Nephron progenitor cell (in vitro differentiated cells): ENCODE data around the gene ANKRD6.
A peak's percentile ranks its signal among the peaks of the same experiment; 100 is the strongest.

Source experiments
- DNase-seq: peaks from one replicate; pipeline ENCODE4 v3.0.0; 2021
- H3K27ac Mint-ChIP-seq: 2 replicates; pipeline ENCODE4 v1.8.0; 2021; ENCODE audit warnings: mild to moderate bottlenecking, moderate library complexity, mixed read lengths
- H3K27me3 Mint-ChIP-seq: 2 replicates; pipeline ENCODE4 v1.8.0; 2021; ENCODE audit warnings: mild to moderate bottlenecking, low read depth, mixed read lengths; ENCODE audit not compliant: poor library complexity
- H3K36me3 Mint-ChIP-seq: 2 replicates; pipeline ENCODE4 v1.8.0; 2021; ENCODE audit warnings: low read depth, mixed read lengths
- H3K4me1 Mint-ChIP-seq: 2 replicates; pipeline ENCODE4 v1.8.0; 2021; ENCODE audit warnings: mixed read lengths
- H3K4me3 Mint-ChIP-seq: 2 replicates; pipeline ENCODE4 v1.8.0; 2021; ENCODE audit warnings: mild to moderate bottlenecking, moderate library complexity, mixed read lengths
- H3K9me3 Mint-ChIP-seq: 2 replicates; pipeline ENCODE4 v1.8.0; 2021; ENCODE audit warnings: mild to moderate bottlenecking, moderate library complexity, mixed read lengths
- CTCF ChIP-seq: fragments of 200-600 bp; sonication (generic); IDR thresholded peaks from 2 replicates; pipeline ENCODE4 v1.5.0; 2021; ENCODE audit warnings: antibody characterized with exemption

ANKRD6 gene

DNA sequence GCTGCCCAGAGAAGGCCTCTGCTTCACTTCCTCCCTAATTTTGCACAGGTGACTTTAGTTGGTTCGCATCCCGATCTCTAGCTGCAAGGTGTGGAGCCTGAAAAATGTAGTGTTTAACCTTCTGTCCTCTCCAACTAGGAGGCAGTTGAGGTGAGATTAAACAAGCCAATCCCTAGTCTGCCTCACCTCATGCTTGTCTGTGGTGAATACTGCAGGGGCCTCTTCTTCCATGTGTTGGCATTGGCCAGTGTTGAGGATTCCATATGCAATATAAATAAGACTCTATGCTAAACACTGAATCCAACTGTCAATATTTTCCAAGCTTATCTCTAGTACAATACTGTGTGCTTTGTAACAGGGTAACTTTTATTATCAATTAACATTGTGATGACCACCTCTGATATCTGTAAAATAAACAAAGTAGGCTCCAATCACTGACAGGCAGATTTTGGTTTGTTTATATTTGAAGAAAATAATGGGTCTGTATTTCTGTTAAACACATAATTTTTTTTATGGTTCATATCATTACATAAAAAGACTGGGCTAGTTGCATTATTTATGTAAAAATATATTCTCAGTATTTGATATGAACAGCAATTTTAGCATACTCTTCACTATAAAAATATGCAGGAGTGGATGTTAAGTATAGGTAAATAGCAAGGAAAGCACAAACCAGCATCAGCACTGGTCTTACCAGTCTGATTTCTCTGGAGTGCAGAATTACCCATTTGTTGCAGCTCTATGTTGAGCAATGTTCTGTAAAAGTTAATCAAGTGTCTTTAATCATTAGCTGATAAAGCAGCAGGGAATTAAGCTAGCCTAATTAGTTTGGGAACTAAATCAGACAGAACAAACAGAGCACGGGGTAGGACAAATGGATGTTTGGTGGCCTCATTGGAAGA lies 74.0 kb downstream of the ANKRD6 start:
- Mint-ChIP-seq H3K9me3 (no peaks in the 10 kb centered on the region), H3K27me3 (peaks cover 8% of the 10 kb centered on the region), H3K4me1 (peaks cover 32% of the 10 kb centered on the region), H3K36me3 (no peaks in the 10 kb centered on the region), H3K4me3 (no peak overlapping the region), H3K27ac (no peak overlapping the region)
- DNase-seq: no peak
- TF ChIP-seq CTCF: no peak

- DNase-seq: peak; percentile 12
- Mint-ChIP-seq H3K27ac (peak overlapping the region; percentile 53), H3K36me3 (no peaks in the 10 kb centered on the region), H3K27me3 (peaks cover 4% of the 10 kb centered on the region), H3K9me3 (no peaks in the 10 kb centered on the region), H3K4me1 (peaks cover 23% of the 10 kb centered on the region), H3K4me3 (no peak overlapping the region)
- TF ChIP-seq CTCF: no peak
These were observed 76.0 kb downstream of the ANKRD6 start for GRCh38 chr6:89508755-89509563.

GRCh38 chr6:89509777-89510281 lies 76.9 kb downstream of the ANKRD6 start:
- Mint-ChIP-seq H3K4me1 (peaks cover 23% of the 10 kb centered on the region), H3K27me3 (peaks cover 4% of the 10 kb centered on the region), H3K9me3 (no peaks in the 10 kb centered on the region), H3K36me3 (no peaks in the 10 kb centered on the region), H3K27ac (peak overlapping the region; percentile 39), H3K4me3 (no peak overlapping the region)
- no peak for TF ChIP-seq CTCF
- no peak for DNase-seq

GRCh38 chr6:89510393-89510792 lies 77.4 kb downstream of the ANKRD6 start:
- Mint-ChIP-seq H3K27ac (no peak overlapping the region), H3K4me1 (peaks cover 23% of the 10 kb centered on the region), H3K27me3 (no peaks in the 10 kb centered on the region), H3K9me3 (no peaks in the 10 kb centered on the region), H3K4me3 (no peak overlapping the region), H3K36me3 (no peaks in the 10 kb centered on the region)
- TF ChIP-seq CTCF: no peak
- DNase-seq: no peak

DNA sequence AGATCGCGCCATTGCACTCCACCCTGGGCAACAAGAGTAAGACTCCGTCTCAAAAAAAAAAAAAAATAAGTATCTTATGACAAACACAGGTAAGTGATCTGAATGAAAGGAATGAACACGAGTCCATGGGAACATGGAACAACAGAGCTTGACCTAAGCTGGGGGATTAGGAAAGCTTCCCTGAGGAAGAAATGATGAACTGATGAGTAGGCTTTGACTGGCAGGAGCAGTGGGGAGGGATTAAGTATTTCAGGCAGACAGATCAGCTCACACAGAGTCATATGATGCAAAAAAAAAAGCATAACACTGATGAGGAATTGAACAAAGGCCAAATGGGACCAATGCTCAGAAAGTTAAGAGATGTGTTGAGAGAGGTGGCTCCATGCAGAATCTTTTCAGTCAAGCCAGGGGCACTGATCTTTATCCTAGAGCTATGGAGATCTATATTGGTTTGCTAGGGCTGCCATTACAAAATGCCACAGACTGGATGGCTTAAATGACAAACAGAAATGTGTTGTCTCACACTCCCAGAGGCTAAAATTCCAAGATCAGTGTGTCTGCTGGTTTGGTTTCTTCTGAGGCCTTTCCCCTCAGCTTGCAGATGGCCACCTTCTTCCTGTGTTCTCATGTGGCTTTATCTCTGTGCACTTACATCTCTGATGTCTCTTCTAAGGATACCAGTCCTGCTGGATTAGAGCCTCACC lies 85.6 kb downstream of the ANKRD6 start:
- Mint-ChIP-seq H3K4me1 (peaks cover 16% of the 10 kb centered on the region), H3K27ac (no peak overlapping the region), H3K36me3 (peaks cover 6% of the 10 kb centered on the region), H3K27me3 (peaks cover 7% of the 10 kb centered on the region), H3K9me3 (no peaks in the 10 kb centered on the region), H3K4me3 (no peak overlapping the region)
- no peak for TF ChIP-seq CTCF
- DNase-seq: no peak
